Esophagus squamous epithelium (tissue), 4 donors: ENCODE results near the gene ICA1.
"Not testable (repeated sequence)": the region's sequence is repeated elsewhere in the genome, so short reads cannot be mapped to it uniquely, and the experiment has no call there.

ENCODE experiments used
- POLR2A ChIP-seq, 4 donors: fragments of 450-650 bp; IDR thresholded peaks; one replicate each; pipeline ENCODE4 v1.6.1; 2017; ENCODE audit warnings: antibody characterized with exemption in 4 of 4, mild to moderate bottlenecking in 4 of 4, moderate library complexity in 3 of 4
- TF ChIP-seq, protein P1 (sequence below), 6 experiments: fragments of 450-650 bp in 4 of 6; fragments of 200-600 bp in 2 of 6; sonication (generic) in 2 of 6; IDR thresholded peaks; one replicate each; pipeline ENCODE4 v1.5.1; 2016 to 2019; ENCODE audit warnings: antibody characterized with exemption in 6 of 6, mild to moderate bottlenecking in 4 of 6, moderate library complexity in 4 of 6

DNA sequence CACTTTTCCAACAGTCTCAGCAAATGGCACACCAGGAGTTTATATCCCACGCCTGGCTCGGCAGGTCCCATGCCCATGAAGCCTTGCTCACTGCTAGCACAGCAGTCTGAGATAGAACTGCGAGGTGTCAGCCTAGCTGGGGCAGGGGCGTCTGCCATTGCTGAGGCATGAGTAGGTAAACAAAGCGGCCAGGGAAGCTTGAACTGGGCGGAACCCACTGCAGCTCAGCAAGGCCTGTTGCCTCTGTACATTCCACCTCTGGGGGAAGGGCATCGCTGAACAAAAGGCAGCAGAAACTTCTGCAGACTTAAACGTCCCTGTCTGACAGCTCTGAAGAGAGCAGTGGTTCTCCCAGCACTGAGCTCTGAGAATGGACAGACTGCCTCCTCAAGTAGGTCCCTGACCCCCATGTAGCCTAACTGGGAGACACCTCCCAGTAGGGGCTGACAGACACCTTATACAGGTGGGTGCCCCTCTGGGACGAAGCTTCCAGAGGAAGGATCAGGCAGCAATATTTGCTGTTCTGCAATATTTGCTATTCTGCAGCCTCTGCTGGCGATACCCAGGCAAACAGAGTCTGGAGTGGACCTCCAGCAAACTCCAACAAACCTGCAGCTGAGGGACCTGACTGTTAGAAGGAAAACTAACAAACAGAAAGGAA is 22.1 kb downstream of the ICA1 start:
- TF ChIP-seq, protein P1, sequence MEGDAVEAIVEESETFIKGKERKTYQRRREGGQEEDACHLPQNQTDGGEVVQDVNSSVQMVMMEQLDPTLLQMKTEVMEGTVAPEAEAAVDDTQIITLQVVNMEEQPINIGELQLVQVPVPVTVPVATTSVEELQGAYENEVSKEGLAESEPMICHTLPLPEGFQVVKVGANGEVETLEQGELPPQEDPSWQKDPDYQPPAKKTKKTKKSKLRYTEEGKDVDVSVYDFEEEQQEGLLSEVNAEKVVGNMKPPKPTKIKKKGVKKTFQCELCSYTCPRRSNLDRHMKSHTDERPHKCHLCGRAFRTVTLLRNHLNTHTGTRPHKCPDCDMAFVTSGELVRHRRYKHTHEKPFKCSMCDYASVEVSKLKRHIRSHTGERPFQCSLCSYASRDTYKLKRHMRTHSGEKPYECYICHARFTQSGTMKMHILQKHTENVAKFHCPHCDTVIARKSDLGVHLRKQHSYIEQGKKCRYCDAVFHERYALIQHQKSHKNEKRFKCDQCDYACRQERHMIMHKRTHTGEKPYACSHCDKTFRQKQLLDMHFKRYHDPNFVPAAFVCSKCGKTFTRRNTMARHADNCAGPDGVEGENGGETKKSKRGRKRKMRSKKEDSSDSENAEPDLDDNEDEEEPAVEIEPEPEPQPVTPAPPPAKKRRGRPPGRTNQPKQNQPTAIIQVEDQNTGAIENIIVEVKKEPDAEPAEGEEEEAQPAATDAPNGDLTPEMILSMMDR (IDR thresholded peaks at IDR 0.05): not testable (repeated sequence)
- TF ChIP-seq POLR2A (IDR thresholded peaks at IDR 0.05): not testable (repeated sequence)
